ENCODE measurements around the gene CCDC57. TPM values are rescaled to one million over a fixed set of nuclear protein-coding genes. Genes with fewer than 3 reads are reported as not detected.
A peak's percentile ranks its signal among the peaks of the same experiment; 100 is the strongest.

Gene CCDC57
- total RNA-seq, 4 donors from 2014 or later: 23.5 to 87.5 (median 48.3) TPM

DNA sequence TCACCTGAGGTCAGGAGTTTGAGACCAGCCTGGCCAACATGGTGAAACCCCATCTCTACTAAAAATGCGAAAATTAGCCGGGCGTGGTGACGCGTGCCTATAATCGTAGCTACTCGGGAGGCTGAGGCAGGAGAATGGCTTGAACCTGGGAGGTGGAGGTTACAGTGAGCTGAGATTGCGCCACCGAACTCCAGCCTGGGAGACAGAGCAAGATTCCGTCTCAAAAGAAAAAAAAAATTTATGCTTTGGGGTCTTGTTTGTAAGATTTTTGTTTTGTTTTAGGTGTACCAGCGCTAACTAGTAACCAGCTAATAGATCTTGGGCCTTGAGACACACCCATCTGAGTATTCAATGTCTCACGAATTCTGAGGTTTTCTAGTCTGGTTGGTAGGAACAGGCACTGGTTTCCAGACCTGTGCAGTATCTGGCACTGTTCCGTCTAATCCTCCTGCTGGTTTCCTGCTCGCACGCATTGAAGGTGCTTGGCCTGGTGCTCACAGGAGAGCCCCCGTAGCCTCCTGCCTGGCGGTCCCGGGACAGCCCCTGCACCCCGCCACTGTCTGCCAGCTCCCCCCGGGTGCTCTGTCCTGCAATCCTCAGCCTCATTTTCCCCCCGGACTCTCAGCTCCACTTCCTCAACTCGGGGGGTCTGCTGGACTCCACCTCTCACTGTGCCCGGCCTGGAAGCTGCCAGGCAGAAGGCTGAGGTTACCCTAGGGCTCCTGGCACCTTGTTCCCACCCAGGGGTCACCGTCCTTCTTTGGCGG, 136.4 kb downstream of the CCDC57 start:
- TF ChIP-seq EP300 (IDR thresholded peaks at IDR 0.05; ENCODE audit: low read depth): no peak
- no peak for TF ChIP-seq POLR2A (IDR thresholded peaks at IDR 0.05)
- no peak for TF ChIP-seq POLR2AphosphoS5 (IDR thresholded peaks at IDR 0.05)
- TF ChIP-seq, protein P1, sequence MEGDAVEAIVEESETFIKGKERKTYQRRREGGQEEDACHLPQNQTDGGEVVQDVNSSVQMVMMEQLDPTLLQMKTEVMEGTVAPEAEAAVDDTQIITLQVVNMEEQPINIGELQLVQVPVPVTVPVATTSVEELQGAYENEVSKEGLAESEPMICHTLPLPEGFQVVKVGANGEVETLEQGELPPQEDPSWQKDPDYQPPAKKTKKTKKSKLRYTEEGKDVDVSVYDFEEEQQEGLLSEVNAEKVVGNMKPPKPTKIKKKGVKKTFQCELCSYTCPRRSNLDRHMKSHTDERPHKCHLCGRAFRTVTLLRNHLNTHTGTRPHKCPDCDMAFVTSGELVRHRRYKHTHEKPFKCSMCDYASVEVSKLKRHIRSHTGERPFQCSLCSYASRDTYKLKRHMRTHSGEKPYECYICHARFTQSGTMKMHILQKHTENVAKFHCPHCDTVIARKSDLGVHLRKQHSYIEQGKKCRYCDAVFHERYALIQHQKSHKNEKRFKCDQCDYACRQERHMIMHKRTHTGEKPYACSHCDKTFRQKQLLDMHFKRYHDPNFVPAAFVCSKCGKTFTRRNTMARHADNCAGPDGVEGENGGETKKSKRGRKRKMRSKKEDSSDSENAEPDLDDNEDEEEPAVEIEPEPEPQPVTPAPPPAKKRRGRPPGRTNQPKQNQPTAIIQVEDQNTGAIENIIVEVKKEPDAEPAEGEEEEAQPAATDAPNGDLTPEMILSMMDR (IDR thresholded peaks at IDR 0.05): no peak
- 75 to 83% methylated on average over 6 to 25 of the region's 25 CpGs for WGBS, 2 donors (ENCODE audit: low coverage in 1 of 2)
- H3K4me3 ChIP-seq: no peak overlapping the region
- DNase-seq: no peak
- intact Hi-C loops (cut with DNase I; ENCODE audit: low total_unique reads): no loop called here
- H3K36me3 ChIP-seq: peaks cover 0 to 21% (median 3%) of the 10 kb centered on the region in 4 donors
- in situ Hi-C loops (cut with MboI; ENCODE audit: low pct_ligation_motif_present in 1 of 4, low pct_unique_long_range_greater_than_20kb in 1 of 4, low sequenced_read_pairs in 3 of 4): no loop called here
- H3K27ac ChIP-seq: no peak overlapping the region
- H3K27me3 ChIP-seq: no peaks in the 10 kb centered on the region
- no peaks in the 10 kb centered on the region for H3K9me3 ChIP-seq
- peaks cover 0 to 14% (median 2%) of the 10 kb centered on the region in 4 donors for H3K4me1 ChIP-seq

- TF ChIP-seq, protein P1 (IDR thresholded peaks at IDR 0.05): no peak
- TF ChIP-seq EP300 (IDR thresholded peaks at IDR 0.05; ENCODE audit: low read depth): no peak
- TF ChIP-seq POLR2A (IDR thresholded peaks at IDR 0.05): no peak
- TF ChIP-seq POLR2AphosphoS5 (IDR thresholded peaks at IDR 0.05): no peak
- Histone ChIP-seq H3K9me3 (no peaks in the 10 kb centered on the region), H3K27ac (peak overlapping the region; percentile 58 to 83 (median 73)), H3K36me3 (no peaks in the 10 kb centered on the region), H3K27me3 (no peaks in the 10 kb centered on the region), H3K4me1 (peaks cover 0 to 14% (median 2%) of the 10 kb centered on the region in 4 donors), H3K4me3 (no peak overlapping the region)
- in situ Hi-C loops (cut with MboI; ENCODE audit: low pct_ligation_motif_present in 1 of 4, low pct_unique_long_range_greater_than_20kb in 1 of 4, low sequenced_read_pairs in 3 of 4): no loop called here
- WGBS, 2 donors (ENCODE audit: low coverage in 1 of 2): 78 to 88% methylated on average over 4 to 9 of the region's 9 CpGs
- DNase-seq: no peak
- intact Hi-C loops (cut with DNase I; ENCODE audit: low total_unique reads): loop anchor here (5.0 kb wide), 1 partner anchor 254 kb away; no protein-coding TSS in a partner anchor
Measured at GRCh38 chr17:82073446-82073845, 139.2 kb downstream of the CCDC57 start.

DNA sequence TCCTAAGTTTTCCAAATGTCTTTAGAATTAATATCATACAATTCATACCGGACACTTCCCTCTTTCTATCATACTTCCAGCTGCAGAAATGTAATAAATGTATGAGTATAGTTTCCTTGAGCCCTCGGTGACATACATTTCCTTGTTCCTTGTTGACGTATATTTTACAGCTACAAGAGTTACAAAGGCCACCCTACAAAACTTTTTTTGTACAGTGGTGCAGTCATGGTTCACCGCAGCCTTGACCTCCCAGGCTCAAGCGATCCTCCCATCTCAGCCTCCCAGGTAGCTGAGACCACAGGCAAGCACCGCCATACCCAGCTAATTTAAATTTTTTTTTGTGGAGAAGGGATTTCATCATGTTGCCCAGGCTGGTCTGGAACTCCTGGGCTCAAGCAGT, 139.8 kb downstream of the CCDC57 start:
- 58 to 59% methylated on average over 4 to 6 of the region's 6 CpGs for WGBS, 2 donors (ENCODE audit: low coverage in 1 of 2)
- DNase-seq: peak; percentile 54
- intact Hi-C loops (cut with DNase I; ENCODE audit: low total_unique reads) (loop anchor here (5.0 kb wide), 1 partner anchor 254 kb away; no protein-coding TSS in a partner anchor), in situ Hi-C loops (cut with MboI; ENCODE audit: low pct_ligation_motif_present in 1 of 4, low pct_unique_long_range_greater_than_20kb in 1 of 4, low sequenced_read_pairs in 3 of 4) (no loop called here)
- Histone ChIP-seq H3K9me3 (no peaks in the 10 kb centered on the region), H3K27me3 (no peaks in the 10 kb centered on the region), H3K4me3 (no peak overlapping the region), H3K36me3 (no peaks in the 10 kb centered on the region), H3K4me1 (peaks cover 0 to 14% (median 2%) of the 10 kb centered on the region in 4 donors), H3K27ac (peak overlapping the region; percentile 65 to 83 (median 74))
- TF ChIP-seq EP300 (IDR thresholded peaks at IDR 0.05; ENCODE audit: low read depth) (peak; percentile 25), POLR2AphosphoS5 (IDR thresholded peaks at IDR 0.05) (peak in 1 of 3 donors; percentile 32), POLR2A (IDR thresholded peaks at IDR 0.05) (peak; percentile 32)
- TF ChIP-seq, protein P1 (IDR thresholded peaks at IDR 0.05): no peak

- no peaks in the 10 kb centered on the region for H3K9me3 ChIP-seq
- no peak for DNase-seq
- H3K27me3 ChIP-seq: no peaks in the 10 kb centered on the region
- no peak overlapping the region for H3K27ac ChIP-seq
- intact Hi-C loops (cut with DNase I; ENCODE audit: low total_unique reads) (loop anchor here (5.0 kb wide), 1 partner anchor 257 kb away; no protein-coding TSS in a partner anchor), in situ Hi-C loops (cut with MboI; ENCODE audit: low pct_ligation_motif_present in 1 of 4, low pct_unique_long_range_greater_than_20kb in 1 of 4, low sequenced_read_pairs in 3 of 4) (no loop called here)
- no peak overlapping the region for H3K4me3 ChIP-seq
- H3K36me3 ChIP-seq: no peaks in the 10 kb centered on the region
- peaks cover 6 to 22% (median 10%) of the 10 kb centered on the region in 4 donors for H3K4me1 ChIP-seq
- TF ChIP-seq POLR2A (IDR thresholded peaks at IDR 0.05) (no peak), POLR2AphosphoS5 (IDR thresholded peaks at IDR 0.05) (no peak)
Measured at GRCh38 chr17:82070611-82071010, 142.0 kb downstream of the CCDC57 start.

All from transverse colon (tissue), 4 donors.